Esophagus mucosa (tissue), 1 donor: ENCODE results near the gene GPC5. TPM values are rescaled to one million over a fixed set of nuclear protein-coding genes. Genes with fewer than 3 reads are reported as not detected.
"Not testable (repeated sequence)": the region's sequence is repeated elsewhere in the genome, so short reads cannot be mapped to it uniquely, and the experiment has no call there.

Experiments
- ATAC-seq: fragments of 200-7000 bp; cut with Tn5 transposase; one replicate; pipeline ENCODE4 v1.9.1; 2020
- total RNA-seq: library from RNA; stranded (reverse); gene quantifications from one replicate; pipeline ENCODE4 v1.2.4, GENCODE V29; 2023
- donor health status: DM: yes; HTN: yes; CAD: no.

Gene GPC5
- total RNA-seq, 1 donor from 2014 or later, result not detected

GRCh38 chr13:91659256-91660075, 261.0 kb downstream of the GPC5 start:
- ATAC-seq, result no peak

- no peak for ATAC-seq
Measured at GRCh38 chr13:91660076-91660415, 261.6 kb downstream of the GPC5 start.

GRCh38 chr13:91661692-91662490, 263.5 kb downstream of the GPC5 start:
- ATAC-seq, result no peak

GRCh38 chr13:91664039-91664438, 265.6 kb downstream of the GPC5 start:
- ATAC-seq, result no peak

- no peak for ATAC-seq
Measured at GRCh38 chr13:91667486-91667885, 269.1 kb downstream of the GPC5 start.

- ATAC-seq, result no peak
Measured at GRCh38 chr13:91668866-91669495, 270.6 kb downstream of the GPC5 start.

GRCh38 chr13:91674347-91674746, 275.9 kb downstream of the GPC5 start:
- ATAC-seq, result not testable (repeated sequence)

GRCh38 chr13:91684746-91685145, 286.3 kb downstream of the GPC5 start:
- ATAC-seq, result no peak

- no peak for ATAC-seq
Measured at GRCh38 chr13:91690944-91691343, 292.5 kb downstream of the GPC5 start.

GRCh38 chr13:91693466-91693865, 295.0 kb downstream of the GPC5 start:
- ATAC-seq, result no peak

GRCh38 chr13:91698308-91698707, 299.9 kb downstream of the GPC5 start:
- ATAC-seq, result no peak

- ATAC-seq, result no peak
Measured at GRCh38 chr13:91698767-91699166, 300.3 kb downstream of the GPC5 start.

GRCh38 chr13:91699863-91700262, 301.4 kb downstream of the GPC5 start:
- ATAC-seq, result no peak

- no peak for ATAC-seq
Measured at GRCh38 chr13:91701975-91702374, 303.6 kb downstream of the GPC5 start.

- no peak for ATAC-seq
Measured at GRCh38 chr13:91702411-91702810, 304.0 kb downstream of the GPC5 start.

GRCh38 chr13:91704398-91704797, 306.0 kb downstream of the GPC5 start:
- no peak for ATAC-seq

GRCh38 chr13:91708558-91708957, 310.1 kb downstream of the GPC5 start:
- no peak for ATAC-seq

- ATAC-seq, result no peak
Measured at GRCh38 chr13:91709180-91709579, 310.8 kb downstream of the GPC5 start.

- ATAC-seq, result no peak
Measured at GRCh38 chr13:91710733-91711132, 312.3 kb downstream of the GPC5 start.

GRCh38 chr13:91714855-91715254, 316.4 kb downstream of the GPC5 start:
- no peak for ATAC-seq

GRCh38 chr13:91716436-91717065, 318.1 kb downstream of the GPC5 start:
- no peak for ATAC-seq

GRCh38 chr13:91719033-91719432, 320.6 kb downstream of the GPC5 start:
- ATAC-seq, result no peak

- ATAC-seq, result no peak
Measured at GRCh38 chr13:91721413-91721812, 323.0 kb downstream of the GPC5 start.
